ENCODE results near the gene SYNJ2.

SYNJ2 gene

GRCh38 chr6:158104696-158105095 lies 123.0 kb downstream of the SYNJ2 start:
- H3K4me3 ChIP-seq = no peak overlapping the region
- H3K27me3 ChIP-seq = no peaks in the 10 kb centered on the region
- TF ChIP-seq Cebpa-rat (IDR thresholded peaks at IDR 0.05) = 0 out of 22 replicates have a peak, but pooled peaks of 1 of the 11 experiments have one; percentile 40
- H3K27ac ChIP-seq = no peak overlapping the region
- no peak overlapping the region for H3K4me2 ChIP-seq
- no peaks in the 10 kb centered on the region; a peak in 1 of 20 replicates for H3K4me1 ChIP-seq
- H3K36me3 ChIP-seq = peaks cover 0 to 32% (median 5%) of the 10 kb centered on the region in 11 experiments; a peak in 15 of 22 replicates
- H4K20me1 ChIP-seq = no peaks in the 10 kb centered on the region
- H3K9ac ChIP-seq = no peak overlapping the region
- H3K9me3 ChIP-seq (replicated peaks in 1 of 11) = no peaks in the 10 kb centered on the region

GRCh38 chr6:158109748-158110147 lies 128.1 kb downstream of the SYNJ2 start:
- H3K9me3 ChIP-seq (replicated peaks in 1 of 11) = no peaks in the 10 kb centered on the region
- H3K9ac ChIP-seq = no peak overlapping the region
- H3K27ac ChIP-seq = no peak overlapping the region
- peaks cover 12 to 81% (median 32%) of the 10 kb centered on the region in 11 experiments for H3K36me3 ChIP-seq
- H3K4me2 ChIP-seq = no peak overlapping the region
- H3K27me3 ChIP-seq = no peaks in the 10 kb centered on the region
- no peak for TF ChIP-seq Cebpa-rat (IDR thresholded peaks at IDR 0.05)
- H3K4me3 ChIP-seq = no peak overlapping the region
- no peaks in the 10 kb centered on the region for H4K20me1 ChIP-seq
- H3K4me1 ChIP-seq = no peaks in the 10 kb centered on the region; a peak in 1 of 20 replicates

GRCh38 chr6:158110986-158111385 lies 129.3 kb downstream of the SYNJ2 start:
- Histone ChIP-seq H3K36me3 (peaks cover 12 to 93% (median 43%) of the 10 kb centered on the region in 11 experiments), H3K4me2 (no peak overlapping the region), H4K20me1 (no peaks in the 10 kb centered on the region), H3K9ac (no peak overlapping the region), H3K4me3 (no peak overlapping the region), H3K27me3 (no peaks in the 10 kb centered on the region), H3K9me3 (replicated peaks in 1 of 11) (no peaks in the 10 kb centered on the region), H3K27ac (no peak overlapping the region), H3K4me1 (no peaks in the 10 kb centered on the region)
- no peak for TF ChIP-seq Cebpa-rat (IDR thresholded peaks at IDR 0.05)

- peaks cover 12 to 95% (median 43%) of the 10 kb centered on the region in 11 experiments for H3K36me3 ChIP-seq
- H3K4me1 ChIP-seq = no peaks in the 10 kb centered on the region
- TF ChIP-seq Cebpa-rat (IDR thresholded peaks at IDR 0.05) = no peak
- H3K9me3 ChIP-seq (replicated peaks in 1 of 11) = no peaks in the 10 kb centered on the region
- H4K20me1 ChIP-seq = no peaks in the 10 kb centered on the region
- no peak overlapping the region for H3K9ac ChIP-seq
- H3K27ac ChIP-seq = no peak overlapping the region
- no peak overlapping the region for H3K4me2 ChIP-seq
- no peaks in the 10 kb centered on the region for H3K27me3 ChIP-seq
- no peak overlapping the region for H3K4me3 ChIP-seq
Observed at GRCh38 chr6:158111987-158112386, 130.3 kb downstream of the SYNJ2 start.

GRCh38 chr6:158113802-158114201 lies 132.1 kb downstream of the SYNJ2 start:
- H3K9me3 ChIP-seq (replicated peaks in 1 of 11) = no peaks in the 10 kb centered on the region
- no peak overlapping the region for H3K4me3 ChIP-seq
- H4K20me1 ChIP-seq = no peaks in the 10 kb centered on the region
- H3K27ac ChIP-seq = no peak overlapping the region
- H3K4me2 ChIP-seq = no peak overlapping the region
- H3K9ac ChIP-seq = no peak overlapping the region
- TF ChIP-seq Cebpa-rat (IDR thresholded peaks at IDR 0.05) = no peak
- peaks cover 12 to 98% (median 46%) of the 10 kb centered on the region in 11 experiments for H3K36me3 ChIP-seq
- no peaks in the 10 kb centered on the region for H3K27me3 ChIP-seq
- no peaks in the 10 kb centered on the region for H3K4me1 ChIP-seq

GRCh38 chr6:158115102-158115501 lies 133.4 kb downstream of the SYNJ2 start:
- TF ChIP-seq Cebpa-rat (IDR thresholded peaks at IDR 0.05) = no peak
- H3K4me1 ChIP-seq = no peaks in the 10 kb centered on the region
- no peak overlapping the region for H3K27ac ChIP-seq
- no peaks in the 10 kb centered on the region for H3K9me3 ChIP-seq (replicated peaks in 1 of 11)
- no peak overlapping the region for H3K4me3 ChIP-seq
- no peaks in the 10 kb centered on the region for H4K20me1 ChIP-seq
- H3K27me3 ChIP-seq = no peaks in the 10 kb centered on the region
- no peak overlapping the region for H3K4me2 ChIP-seq
- H3K36me3 ChIP-seq = peaks cover 9 to 97% (median 45%) of the 10 kb centered on the region in 11 experiments; a peak in 19 of 22 replicates
- no peak overlapping the region for H3K9ac ChIP-seq

GRCh38 chr6:158115508-158115907 lies 133.8 kb downstream of the SYNJ2 start:
- H4K20me1 ChIP-seq = no peaks in the 10 kb centered on the region
- no peak for TF ChIP-seq Cebpa-rat (IDR thresholded peaks at IDR 0.05)
- H3K27me3 ChIP-seq = no peaks in the 10 kb centered on the region
- H3K9me3 ChIP-seq (replicated peaks in 1 of 11) = no peaks in the 10 kb centered on the region
- no peak overlapping the region for H3K4me3 ChIP-seq
- H3K9ac ChIP-seq = no peak overlapping the region
- no peaks in the 10 kb centered on the region for H3K4me1 ChIP-seq
- no peak overlapping the region for H3K4me2 ChIP-seq
- no peak overlapping the region for H3K27ac ChIP-seq
- peaks cover 5 to 97% (median 44%) of the 10 kb centered on the region in 11 experiments; a peak in 19 of 22 replicates for H3K36me3 ChIP-seq

- Histone ChIP-seq H3K27ac (no peak overlapping the region), H4K20me1 (no peaks in the 10 kb centered on the region), H3K9ac (no peak overlapping the region), H3K4me1 (no peaks in the 10 kb centered on the region), H3K4me2 (no peak overlapping the region), H3K36me3 (peaks cover 0 to 92% (median 26%) of the 10 kb centered on the region in 11 experiments; a peak in 16 of 22 replicates), H3K4me3 (no peak overlapping the region), H3K27me3 (no peaks in the 10 kb centered on the region), H3K9me3 (replicated peaks in 1 of 11) (no peaks in the 10 kb centered on the region)
- TF ChIP-seq Cebpa-rat (IDR thresholded peaks at IDR 0.05) = no peak
Observed at GRCh38 chr6:158118886-158119285, 137.2 kb downstream of the SYNJ2 start.

GRCh38 chr6:158121335-158121734 lies 139.7 kb downstream of the SYNJ2 start:
- Histone ChIP-seq H3K4me2 (no peak overlapping the region), H3K4me3 (no peak overlapping the region), H3K27me3 (no peaks in the 10 kb centered on the region), H3K36me3 (peaks cover 0 to 89% (median 9%) of the 10 kb centered on the region in 11 experiments; a peak in 15 of 22 replicates), H3K27ac (no peak overlapping the region), H3K4me1 (no peaks in the 10 kb centered on the region), H3K9me3 (replicated peaks in 1 of 11) (no peaks in the 10 kb centered on the region), H4K20me1 (no peaks in the 10 kb centered on the region), H3K9ac (no peak overlapping the region)
- TF ChIP-seq Cebpa-rat (IDR thresholded peaks at IDR 0.05) = no peak

- TF ChIP-seq Cebpa-rat (IDR thresholded peaks at IDR 0.05) = no peak
- Histone ChIP-seq H3K4me3 (no peak overlapping the region), H4K20me1 (no peaks in the 10 kb centered on the region), H3K4me2 (no peak overlapping the region), H3K9ac (no peak overlapping the region), H3K36me3 (peaks cover 0 to 89% (median 10%) of the 10 kb centered on the region in 11 experiments; a peak in 13 of 22 replicates), H3K4me1 (no peaks in the 10 kb centered on the region), H3K27me3 (no peaks in the 10 kb centered on the region), H3K9me3 (replicated peaks in 1 of 11) (no peaks in the 10 kb centered on the region), H3K27ac (no peak overlapping the region)
Observed at GRCh38 chr6:158122048-158122447, 140.4 kb downstream of the SYNJ2 start.

Measured in BLaER1 treated with 17β-estradiol and CSF1 and Interleukin-3, amounts not matched to agents 10 nM and 100 nM (cell line).